ENCODE data around the gene GFRA1. TPM values are rescaled to one million over a fixed set of nuclear protein-coding genes. Genes with fewer than 3 reads are reported as not detected.
A peak's percentile ranks its signal among the peaks of the same experiment; 100 is the strongest.

Gene GFRA1
- total RNA-seq, 1 experiment from 2014 or later: 0.72 TPM

DNA sequence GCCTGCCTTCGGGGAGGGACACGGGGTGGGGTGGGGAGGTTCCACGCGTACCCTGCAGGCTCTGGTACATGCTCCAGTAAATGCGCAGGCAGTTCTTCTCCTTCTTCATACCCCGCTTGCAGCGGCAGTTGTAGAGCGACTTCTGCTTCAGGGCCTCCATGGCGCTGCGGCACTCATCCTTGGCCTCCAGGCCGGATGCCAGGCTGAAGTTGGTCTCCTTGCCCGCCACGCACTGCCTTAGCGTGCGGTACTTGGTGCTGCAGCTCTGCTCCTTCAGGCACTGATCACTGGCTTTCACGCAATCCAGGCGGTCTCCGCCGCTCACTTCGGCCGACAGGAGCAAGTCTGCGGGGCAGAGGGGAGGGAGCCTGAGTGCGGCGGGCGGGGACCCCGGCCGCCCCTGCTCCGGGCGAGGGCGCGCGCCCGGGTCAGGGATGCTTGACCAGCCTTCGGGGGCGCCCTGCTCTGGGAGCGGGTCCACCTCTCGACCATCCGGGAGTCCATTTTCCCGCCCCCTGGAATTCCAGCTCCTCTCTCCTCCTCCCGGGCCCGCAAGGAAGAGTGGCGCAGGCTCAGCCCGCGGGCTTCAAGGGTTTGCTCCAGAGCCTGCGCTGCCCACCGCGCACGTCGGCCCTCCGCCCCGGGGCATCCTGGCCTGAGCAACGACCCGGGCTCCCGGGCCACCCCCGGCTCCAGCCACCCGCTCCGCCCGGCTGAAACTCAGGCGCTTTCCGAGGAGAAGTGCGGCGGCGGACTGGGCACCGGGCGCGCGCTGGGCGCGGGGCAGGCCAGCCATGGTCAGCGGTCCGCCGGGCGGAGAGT lies 2.0 kb downstream of the GFRA1 start:
- DNase-seq (ENCODE audit: low read depth): no peak

GRCh38 chr10:116270126-116270770 lies 2.8 kb downstream of the GFRA1 start:
- no peak for DNase-seq (ENCODE audit: low read depth)

DNA sequence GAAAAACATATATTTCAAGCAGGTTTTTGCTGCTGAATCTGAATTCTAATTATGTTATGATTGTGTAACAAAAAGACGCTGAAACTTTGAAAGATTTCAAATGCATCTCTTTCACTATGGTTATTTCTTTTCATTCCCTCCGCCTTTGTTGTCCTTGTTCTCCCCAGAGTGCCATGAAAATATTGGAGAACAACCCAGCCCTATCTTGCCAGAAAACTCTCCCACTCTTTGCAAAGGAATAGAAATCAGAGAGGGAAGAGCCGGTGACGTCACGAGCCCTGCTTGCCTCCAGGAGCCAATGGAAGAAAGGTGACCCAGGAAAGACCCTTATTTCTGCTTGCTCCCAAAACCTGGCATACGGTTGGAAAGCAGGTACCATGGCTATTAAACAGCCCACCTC lies 3.4 kb downstream of the GFRA1 start:
- DNase-seq (ENCODE audit: low read depth): no peak

DNA sequence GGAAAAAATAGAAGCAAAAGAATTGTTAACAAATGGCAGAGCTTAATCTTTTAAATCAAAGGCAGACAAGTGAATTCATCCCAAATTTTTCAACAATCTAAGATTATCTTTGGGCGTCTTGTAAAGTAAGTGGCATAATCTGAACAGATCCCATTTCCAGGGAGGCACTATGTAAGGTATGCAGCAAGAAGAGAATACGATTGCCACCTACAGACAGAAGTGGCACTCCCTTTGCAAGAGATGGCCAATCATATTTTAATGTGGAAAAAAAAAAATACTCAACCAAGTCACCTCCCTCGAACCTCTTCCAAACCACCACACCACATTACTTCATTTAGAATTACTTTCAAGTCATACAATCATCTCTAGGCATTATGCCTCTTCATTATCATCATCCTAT lies 4.0 kb downstream of the GFRA1 start:
- no peak for DNase-seq (ENCODE audit: low read depth)

DNA sequence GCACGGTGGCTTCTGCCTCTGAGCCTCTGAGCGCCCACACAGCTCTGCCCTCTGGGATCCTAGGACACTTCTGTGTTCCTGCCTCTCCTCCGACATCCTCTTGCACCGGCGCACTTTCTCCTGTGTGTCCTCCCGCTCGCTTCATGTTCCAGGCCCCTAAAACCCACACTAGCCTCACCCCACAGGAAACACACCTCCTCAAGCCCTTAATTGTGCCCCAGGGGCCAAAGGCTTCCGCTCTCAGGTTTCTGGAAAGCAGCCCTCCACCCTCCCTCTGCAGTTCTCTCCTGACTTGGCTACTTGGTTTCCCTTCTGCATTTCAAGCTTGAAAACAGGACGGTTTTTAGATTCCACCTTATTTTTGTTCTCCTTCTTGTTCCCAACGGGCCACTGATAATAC lies 7.3 kb downstream of the GFRA1 start:
- DNase-seq (ENCODE audit: low read depth): no peak

- no peak for DNase-seq (ENCODE audit: low read depth)
Observed at GRCh38 chr10:116263870-116264655, 8.9 kb downstream of the GFRA1 start.

GRCh38 chr10:116262678-116263077 lies 10.3 kb downstream of the GFRA1 start:
- no peak for DNase-seq (ENCODE audit: low read depth)

DNA sequence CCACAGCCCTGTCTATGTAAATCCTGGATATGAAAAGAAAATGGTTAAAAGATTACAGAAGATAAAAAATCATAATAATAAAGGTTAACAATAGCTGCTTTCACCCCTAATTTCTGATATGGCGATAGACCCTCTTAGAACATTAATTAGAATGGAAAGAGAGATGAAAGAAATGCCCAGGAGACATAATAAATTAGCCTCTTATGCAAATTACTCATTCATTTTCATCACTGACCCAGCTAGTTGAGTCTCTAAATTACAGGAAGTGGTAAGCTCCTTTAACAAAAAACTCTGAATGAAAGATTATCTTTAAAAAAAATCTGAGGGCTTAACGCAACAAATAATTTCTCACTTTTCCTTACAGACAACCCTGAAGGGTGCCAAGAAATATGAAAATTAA lies 12.4 kb downstream of the GFRA1 start:
- DNase-seq (ENCODE audit: low read depth): no peak

GRCh38 chr10:116259638-116260037 lies 13.4 kb downstream of the GFRA1 start:
- DNase-seq (ENCODE audit: low read depth): no peak

DNA sequence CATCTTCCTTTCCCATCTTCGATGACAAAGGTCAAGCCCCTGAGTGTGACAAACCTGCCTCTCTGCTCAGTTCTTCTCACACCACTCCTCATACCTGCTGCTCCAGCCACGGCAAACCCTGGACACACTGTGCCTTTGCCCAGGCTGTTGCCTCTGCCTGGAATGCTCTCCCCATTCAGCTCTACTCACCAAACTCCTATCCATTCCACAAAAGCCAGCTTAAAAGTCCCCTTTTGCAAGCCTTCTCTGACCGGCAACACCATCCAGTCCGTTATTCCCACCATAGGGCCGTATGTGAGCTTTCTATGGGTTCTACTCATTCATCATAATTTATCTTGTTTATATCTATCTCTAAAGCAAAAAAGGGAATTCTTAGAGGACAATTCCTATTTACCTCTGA lies 15.2 kb downstream of the GFRA1 start:
- no peak for DNase-seq (ENCODE audit: low read depth)

DNA sequence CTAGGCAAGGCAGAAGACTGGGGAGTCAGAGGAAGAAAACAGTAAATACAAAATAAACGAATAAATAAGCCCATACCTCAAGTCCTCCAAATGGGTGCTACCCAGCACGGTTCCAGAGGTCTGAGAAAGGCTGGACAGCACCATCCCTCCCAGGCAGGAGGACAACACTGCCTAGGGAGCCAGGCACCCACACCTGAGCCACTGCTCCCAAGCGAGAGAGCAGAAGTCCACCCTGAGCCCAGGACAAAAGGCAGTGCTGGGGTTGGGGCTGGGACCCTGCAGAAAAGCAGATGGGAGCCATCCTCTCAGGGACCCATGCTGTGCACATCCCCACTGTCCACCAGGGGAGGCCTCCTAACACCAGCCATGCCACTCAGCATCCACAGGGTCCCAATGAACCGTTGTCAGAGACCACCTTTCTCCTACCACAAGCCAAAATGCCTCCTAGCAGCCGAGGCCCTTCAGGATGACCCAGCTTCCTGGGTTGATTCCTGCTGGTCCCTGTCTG lies 16.2 kb downstream of the GFRA1 start:
- no peak for DNase-seq (ENCODE audit: low read depth)

- no peak for DNase-seq (ENCODE audit: low read depth)
Observed at GRCh38 chr10:116255886-116256751, 16.9 kb downstream of the GFRA1 start.

DNA sequence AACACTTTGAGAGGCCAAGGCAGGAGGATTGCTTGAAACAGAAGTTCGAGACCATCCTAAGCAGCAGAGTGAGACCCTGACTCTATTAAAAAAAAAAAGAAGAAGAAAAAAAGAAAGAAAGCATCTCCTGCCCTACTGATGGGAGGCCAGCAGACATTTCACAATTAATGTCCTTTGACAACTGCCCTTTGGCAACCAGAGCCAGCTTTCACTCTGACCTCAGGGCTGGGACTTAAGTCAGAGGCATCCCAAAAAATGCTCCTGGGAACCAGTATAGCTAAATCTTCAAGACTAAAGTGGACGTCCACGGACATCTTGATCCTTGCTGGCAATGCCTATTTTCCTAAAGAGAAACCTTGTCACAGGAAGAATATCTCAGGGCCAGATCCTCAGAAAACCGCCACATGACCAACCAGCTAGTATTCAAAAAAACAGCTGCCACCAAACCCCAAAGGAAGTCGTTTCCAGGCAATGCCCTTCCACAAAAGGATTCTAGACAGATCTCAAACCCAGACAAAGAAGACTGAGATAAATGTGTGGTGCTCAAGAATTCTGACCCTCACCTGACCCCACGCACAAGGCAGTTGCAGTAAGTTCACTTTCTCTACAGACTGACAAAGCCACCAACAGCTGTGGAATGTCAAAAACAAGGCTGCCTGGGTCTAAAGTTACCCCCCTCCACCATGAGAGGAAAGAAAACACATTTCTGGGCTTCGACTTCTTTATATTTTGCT lies 18.4 kb downstream of the GFRA1 start:
- peak; percentile 43 for DNase-seq (ENCODE audit: low read depth)

DNA sequence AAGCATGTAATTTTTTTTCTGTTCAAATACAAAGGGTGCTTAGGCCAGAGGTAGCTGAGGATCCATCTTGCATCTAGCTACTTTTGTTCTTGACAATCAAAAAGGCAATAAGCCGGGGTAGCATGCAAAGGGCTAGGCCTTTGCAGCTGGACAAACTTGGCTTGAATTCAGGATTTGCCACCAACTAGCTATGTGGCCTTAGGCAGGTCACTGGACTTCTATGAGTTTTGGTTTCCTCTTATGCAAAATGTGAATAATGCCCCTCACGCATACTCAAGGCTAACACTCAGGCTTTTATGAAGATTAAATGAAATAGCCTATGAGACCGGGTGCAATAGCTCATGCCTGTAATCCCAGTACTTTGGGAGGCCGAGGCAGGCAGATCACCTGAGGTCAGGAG lies 19.3 kb downstream of the GFRA1 start:
- DNase-seq (ENCODE audit: low read depth): peak; percentile 42

DNA sequence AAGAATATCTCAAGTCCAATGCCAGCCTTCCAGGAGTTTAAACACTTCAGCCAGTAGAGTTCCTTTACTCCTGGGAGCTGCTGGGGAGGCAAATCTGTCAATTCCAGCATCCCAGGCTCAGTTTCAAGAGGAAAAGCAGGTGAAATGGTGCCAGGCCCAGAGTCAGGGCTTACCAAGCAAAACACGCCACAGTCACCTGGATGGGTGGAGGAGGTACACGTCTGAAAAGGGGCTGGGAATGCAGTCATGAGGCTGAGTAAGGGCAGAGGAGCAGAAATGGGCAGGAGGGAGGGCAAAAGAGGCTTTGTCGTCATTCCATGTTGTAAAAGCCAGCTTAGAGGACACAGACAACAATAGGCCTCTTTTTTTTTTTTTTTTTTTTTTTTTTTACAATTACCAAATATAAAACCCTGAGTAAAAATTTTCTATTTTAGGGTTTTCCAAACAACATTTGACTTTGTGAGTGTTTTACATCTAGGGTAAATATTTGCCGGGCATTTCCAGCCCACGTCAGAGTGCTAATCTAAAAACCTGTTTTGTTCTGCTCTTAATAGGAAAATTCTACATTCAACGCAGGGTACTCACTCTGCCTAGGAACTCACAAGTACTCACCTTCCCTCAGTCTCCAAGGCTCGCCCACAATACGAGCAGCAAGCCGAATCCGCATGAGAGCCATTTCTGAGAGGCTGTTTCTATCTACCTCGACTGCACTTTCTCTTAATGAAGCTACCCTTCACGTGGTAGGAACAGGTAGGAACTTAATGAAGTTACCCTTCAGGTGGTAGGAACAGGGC lies 21.2 kb downstream of the GFRA1 start:
- no peak for DNase-seq (ENCODE audit: low read depth)

DNA sequence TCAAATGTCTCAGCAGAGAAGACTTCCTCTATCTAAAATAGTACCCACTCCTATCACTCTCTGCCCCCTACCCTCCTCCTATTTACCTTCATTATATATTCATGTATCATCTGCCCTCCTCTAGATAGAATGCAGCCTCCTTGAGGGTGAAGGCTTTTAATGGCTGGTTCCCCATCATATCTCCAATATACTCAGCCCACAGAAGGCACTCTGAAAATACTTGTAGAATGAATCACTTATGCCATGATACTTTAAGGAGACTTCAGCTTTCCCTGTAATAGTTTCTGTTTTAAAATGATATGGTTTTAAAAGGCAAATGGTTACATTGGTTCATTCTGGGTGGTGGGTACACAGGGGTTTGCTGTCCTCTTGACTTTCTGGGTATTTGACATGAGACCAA lies 25.3 kb downstream of the GFRA1 start:
- no peak for DNase-seq (ENCODE audit: low read depth)

DNA sequence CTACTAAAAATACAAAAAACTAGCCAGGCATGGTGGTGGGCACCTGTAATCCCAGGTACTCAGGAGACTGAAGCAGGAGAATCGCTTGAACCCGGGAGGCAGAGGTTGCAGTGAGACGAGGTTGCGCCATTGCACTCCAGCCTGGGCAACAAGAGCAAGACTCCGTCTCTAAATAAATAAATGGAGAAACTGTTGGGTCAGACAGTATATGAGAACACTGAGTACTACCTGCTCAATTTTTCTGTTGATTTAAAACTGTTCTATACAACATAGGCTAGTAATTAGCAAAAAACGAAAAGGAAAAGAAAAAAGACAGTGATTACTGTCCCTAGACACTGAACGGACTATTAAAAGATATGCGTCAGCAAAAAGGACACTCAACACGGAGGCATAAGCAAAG lies 26.7 kb downstream of the GFRA1 start:
- no peak for DNase-seq (ENCODE audit: low read depth)

GRCh38 chr10:116245156-116245555 lies 27.9 kb downstream of the GFRA1 start:
- DNase-seq (ENCODE audit: low read depth): no peak

GRCh38 chr10:116241642-116242410 lies 31.2 kb downstream of the GFRA1 start:
- no peak for DNase-seq (ENCODE audit: low read depth)
